GM19240 (cell line): ENCODE results near the gene WIPI1.

Source experiments
- DNase-seq: peaks from one replicate; pipeline ENCODE4 v3.0.0; 2011; ENCODE audit warnings: low spot score; ENCODE audit not compliant: insufficient read length

Gene WIPI1

DNA sequence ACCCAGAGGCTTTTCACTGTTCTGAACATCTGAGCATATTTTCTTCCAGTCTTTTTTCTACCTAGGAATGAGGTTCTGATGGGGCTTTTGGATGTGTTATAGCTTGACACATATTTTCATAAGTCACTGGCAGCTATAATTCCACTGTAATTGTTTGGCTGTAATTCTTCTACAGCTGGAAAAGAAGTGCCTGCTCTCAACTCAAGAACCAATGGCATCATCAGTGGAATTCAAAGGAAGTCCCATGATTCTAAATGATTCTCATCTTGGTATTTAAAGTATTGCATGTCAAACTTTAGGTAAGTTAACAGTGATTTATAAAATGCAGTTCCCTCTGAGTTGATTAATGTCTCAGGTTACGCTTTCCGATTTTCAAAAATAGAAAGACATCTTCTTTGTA is 16.8 kb downstream of the WIPI1 start:
- DNase-seq, result no peak

GRCh38 chr17:68439656-68440290 is 17.5 kb downstream of the WIPI1 start:
- DNase-seq, result no peak

GRCh38 chr17:68437979-68438822 is 19.1 kb downstream of the WIPI1 start:
- DNase-seq, result peak; percentile 33

- peak; percentile 35 for DNase-seq
These were observed 21.1 kb downstream of the WIPI1 start for GRCh38 chr17:68435876-68436842.

DNA sequence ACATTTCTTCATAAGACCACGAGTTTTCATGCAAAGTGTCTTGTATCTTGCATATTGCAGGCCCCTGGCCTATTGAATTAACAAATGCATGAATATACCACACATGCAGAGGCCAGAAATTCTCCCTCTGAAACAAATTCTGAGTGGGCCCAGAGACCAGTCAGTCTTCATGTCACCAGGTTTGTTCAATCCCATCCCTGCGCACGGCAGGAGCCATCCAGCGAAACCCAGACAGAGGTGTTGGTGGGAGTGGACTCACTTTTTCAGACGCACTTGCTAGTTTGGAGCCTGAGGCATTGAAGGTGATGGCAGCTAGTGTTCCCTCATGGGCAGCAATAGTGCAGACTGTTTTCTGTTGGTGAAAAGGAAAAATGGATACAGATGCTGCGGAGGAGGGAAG is 21.9 kb downstream of the WIPI1 start:
- DNase-seq, result no peak

- no peak for DNase-seq
These were observed 23.3 kb downstream of the WIPI1 start for GRCh38 chr17:68433911-68434508.

DNA sequence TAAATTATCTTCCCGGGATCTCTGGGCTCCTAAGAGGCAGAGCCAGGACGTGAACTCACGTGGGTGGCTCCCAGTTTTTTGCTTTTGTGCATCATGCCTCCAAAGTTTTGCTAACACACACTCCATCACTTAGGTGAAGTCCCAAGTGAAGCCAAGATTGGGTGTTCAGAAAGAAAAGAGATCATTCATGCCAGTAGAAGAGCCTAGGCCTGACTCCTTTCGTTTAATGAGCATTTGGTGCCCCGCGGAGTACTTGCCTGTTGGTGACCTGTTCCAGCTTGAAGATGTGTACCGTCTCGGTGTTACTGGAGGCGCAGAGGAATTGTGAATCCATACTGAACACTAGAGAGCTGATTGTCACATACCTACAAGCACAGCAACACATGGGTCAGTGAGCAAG is 24.1 kb downstream of the WIPI1 start:
- DNase-seq, result no peak

DNA sequence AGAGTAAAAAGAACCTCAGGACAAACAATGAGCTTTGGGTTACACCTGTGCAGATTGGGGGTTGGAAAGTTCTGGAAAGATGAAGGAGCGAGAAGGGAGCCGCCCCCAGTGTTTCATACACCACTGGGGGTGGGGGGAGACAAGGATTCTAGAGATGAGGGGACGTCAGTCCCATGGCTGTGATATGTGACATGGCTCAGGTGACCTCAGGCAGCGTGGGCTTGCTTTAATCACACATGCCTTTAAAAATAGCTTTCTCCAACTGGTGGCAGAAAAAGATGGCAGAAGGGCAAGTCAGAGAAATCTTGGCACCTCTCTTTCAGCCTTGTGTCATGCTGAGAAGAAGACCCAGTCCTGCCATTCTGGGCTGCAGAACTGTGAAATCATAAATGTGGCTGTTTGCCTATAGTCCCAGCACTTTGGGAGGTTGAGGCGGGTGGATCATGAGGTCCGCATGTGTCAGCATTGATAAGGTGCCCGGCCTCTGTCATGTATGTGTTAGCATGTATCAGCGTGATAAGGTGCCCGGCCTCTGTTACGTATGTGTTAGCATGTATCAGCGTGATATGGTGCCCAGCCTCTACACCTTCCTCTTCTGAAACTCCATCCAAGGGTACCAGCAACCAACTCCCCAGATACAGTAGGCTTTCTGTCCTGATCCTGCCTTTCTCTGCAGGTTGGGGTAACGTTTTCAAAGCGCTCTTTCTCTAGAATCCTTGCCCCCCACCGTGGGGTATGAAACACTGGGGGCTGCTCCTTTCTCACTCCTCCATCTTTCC is 25.0 kb downstream of the WIPI1 start:
- DNase-seq, result no peak

- DNase-seq, result no peak
These were observed 25.6 kb downstream of the WIPI1 start for GRCh38 chr17:68431661-68432071.

GRCh38 chr17:68431045-68431608 is 26.2 kb downstream of the WIPI1 start:
- DNase-seq, result no peak

- no peak for DNase-seq
These were observed 27.4 kb downstream of the WIPI1 start for GRCh38 chr17:68429881-68430280.

DNA sequence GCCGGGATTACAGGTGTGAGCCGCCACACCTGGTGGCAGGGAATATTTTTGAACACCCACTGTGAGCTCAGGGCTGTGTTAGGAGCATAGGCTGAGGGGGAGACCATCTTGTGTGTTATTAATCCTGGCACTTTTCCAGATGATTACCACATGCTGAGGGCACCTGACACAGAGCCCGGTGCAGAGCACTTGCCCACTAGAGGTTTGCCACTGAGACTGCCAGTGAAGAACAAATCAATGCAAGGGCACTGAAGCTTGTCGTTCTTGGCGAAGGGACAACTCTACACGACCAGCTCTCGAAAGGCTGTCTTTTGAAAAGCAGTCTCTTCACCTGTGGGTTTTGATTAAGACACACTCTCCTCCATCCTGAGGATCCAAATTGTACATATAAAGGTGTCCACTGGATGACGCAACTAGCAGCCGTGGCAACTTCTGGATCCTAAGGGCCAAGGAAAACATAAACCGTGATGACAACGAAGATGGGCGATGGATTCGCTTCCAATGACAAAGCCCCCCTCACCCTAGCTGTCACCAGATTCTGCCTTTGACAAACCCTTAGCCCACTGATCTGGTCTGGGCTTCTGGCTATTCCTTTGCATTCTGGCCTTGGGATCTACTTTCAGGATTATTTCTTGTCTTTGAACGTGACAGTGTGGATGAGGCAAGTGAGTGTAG is 28.7 kb downstream of the WIPI1 start:
- DNase-seq, result no peak

- no peak for DNase-seq
These were observed 29.7 kb downstream of the WIPI1 start for GRCh38 chr17:68427575-68427974.

GRCh38 chr17:68425979-68426378 is 31.3 kb downstream of the WIPI1 start:
- DNase-seq, result no peak

GRCh38 chr17:68424861-68425260 is 32.4 kb downstream of the WIPI1 start:
- no peak for DNase-seq

GRCh38 chr17:68424203-68424602 is 33.1 kb downstream of the WIPI1 start:
- no peak for DNase-seq

GRCh38 chr17:68423251-68423650 is 34.0 kb downstream of the WIPI1 start:
- DNase-seq, result no peak

GRCh38 chr17:68422821-68423220 is 34.5 kb downstream of the WIPI1 start:
- no peak for DNase-seq

GRCh38 chr17:68421486-68421885 is 35.8 kb downstream of the WIPI1 start:
- DNase-seq, result no peak

- no peak for DNase-seq
These were observed 37.2 kb downstream of the WIPI1 start for GRCh38 chr17:68420065-68420464.
